Heart right ventricle (tissue), 16 donors: ENCODE data around the gene EDDM3A. TPM values are rescaled to one million over a fixed set of nuclear protein-coding genes. Genes with fewer than 3 reads are reported as not detected.

Source experiments
- ATAC-seq, 8 donors: fragments of 200-7000 bp; cut with Tn5 transposase; one replicate each; pipeline ENCODE4 v1.9.1; 2020; ENCODE audit warnings: mild to moderate bottlenecking in 8 of 8, moderate library complexity in 8 of 8, moderate number of reproducible peaks in 1 of 8
- DNase-seq, 2 donors: peaks; one replicate each; pipeline ENCODE4 v3.0.0-alpha.2; 2020
- H3K27ac ChIP-seq, 10 donors: fragments of 200-600 bp; sonication (generic) in 2 of 10; one replicate each; pipeline versions ENCODE4 v1.5.0 to v1.8.0; 2020 to 2022; ENCODE audit warnings: mild to moderate bottlenecking in 3 of 10
- H3K27me3 ChIP-seq, 7 donors: fragments of 200-600 bp; one replicate each; pipeline ENCODE4 v1.8.0; 2021 to 2022; ENCODE audit warnings: mild to moderate bottlenecking in 2 of 7
- H3K36me3 ChIP-seq, 9 donors: fragments of 200-600 bp; sonication (generic) in 1 of 9; one replicate each; pipeline versions ENCODE4 v1.5.0 to v1.8.0; 2020 to 2022; ENCODE audit warnings: mild to moderate bottlenecking in 2 of 9
- H3K4me1 ChIP-seq, 9 donors: fragments of 200-600 bp; sonication (generic) in 1 of 9; one replicate each; pipeline versions ENCODE4 v1.5.0 to v1.8.0; 2020 to 2022; ENCODE audit warnings: mild to moderate bottlenecking in 4 of 9
- H3K4me3 ChIP-seq, 10 donors: fragments of 200-600 bp; sonication (generic) in 2 of 10; one replicate each; pipeline versions ENCODE4 v1.5.0 to v1.8.0; 2020 to 2022; ENCODE audit warnings: mild to moderate bottlenecking in 7 of 10, moderate library complexity in 2 of 10
- H3K9me3 ChIP-seq, 11 donors: fragments of 200-600 bp in 10 of 11; sonication (generic) in 2 of 11; one replicate each; pipeline versions ENCODE4 v1.5.0 to v1.8.0; 2013 to 2022; ENCODE audit warnings: mild to moderate bottlenecking in 2 of 11, control low read depth in 1 of 11, moderate library complexity in 1 of 11
- CTCF ChIP-seq, 9 donors: fragments of 200-600 bp; sonication (generic) in 2 of 9; IDR thresholded peaks; one replicate each; pipeline versions ENCODE4 v1.5.0 to v1.8.0; 2021 to 2022; ENCODE audit warnings: antibody characterized with exemption in 9 of 9, mild to moderate bottlenecking in 5 of 9, moderate library complexity in 1 of 9
- WGBS, 2 donors: extraction: QIAGEN DNeasy Blood & Tissue Kit; methylation state at CpG; one replicate each; pipeline ENCODE4 v1.1.7; 2013; ENCODE audit warnings: inconsistent platforms in 1 of 2; 5-methylcytosine and 5-hydroxymethylcytosine counted together
- intact Hi-C, 10 donors: fragments of 100-400 bp; cut with DNase I; formaldehyde crosslinking; loops; one replicate each; pipeline versions ENCODE4 v1.11.1 to v1.14.2; 2022
- polyA plus RNA-seq, 2 donors: library from polyadenylated mRNA; stranded (reverse); fragments of 200-250 nt; gene quantifications; one replicate each; pipeline ENCODE4 v1.2.3, GENCODE V29; 2013
- total RNA-seq, 10 donors: library from RNA; stranded (reverse); fragmentation: NEBNext Ultra II Directional in 3 of 10; extraction: Animal tissue kit (Norgen Biotek cat#: 25700) in 3 of 10; gene quantifications; one replicate each; pipeline versions ENCODE4 v1.2.1 to v1.2.4, GENCODE V29; 2021 to 2023
- donor health status: Arrhythmogenic right ventricular cardiomyopathy.
- donor health status: ischemic (EF 13 %, LVEDD 7.1; RV severe dilation, severe dysfunction).
- donor health status: healthy with polysubstance abuse.
- donor health status: DM: no; HTN: yes; CAD: no.
- donor health status: DM: no; HTN: no; CAD: no.
- donor health status: ischemic (EF 25% LVEDD 6.9; RV normal size, moderate dysfunction).
- donor health status: ischemic (EF 25% LVEDD 5.7; RV mildly dilated, moderate dysfunction).
- donor health status: healthy.
- donor health status: DM: yes; HTN: yes; CAD: no.
- donor health status: Ischemic cardiomyopathy.
- donor health status: ischemic (EF 35%, LVEDD 5.7; RV mildly dilated, moderate dysfunction).
- donor health status: nonischemic (EF 11% LVEDD 7.7; RV severe dilation, severe dysfunction).
- donor health status: DM: yes; HTN: yes; CAD: no.
- donor health status: PGD.
- donor health status: ischemic (EF 29% LVEDD 5.4; RV normal size, mild dysfunction).
- donor health status: nonischemic (EF 23%, LVEDD 6.1; RV moderate dilation, normal function).

The EDDM3A gene
- total and polyA plus RNA-seq, 12 donors = not detected

- peaks cover 0 to 51% (median 21%) of the 10 kb centered on the region in 9 donors for H3K4me1 ChIP-seq
- WGBS, 2 donors = 31 to 32% methylated on average over 5 of the region's 5 CpGs
- intact Hi-C loops = no loop called here
- no peaks in the 10 kb centered on the region for H3K9me3 ChIP-seq
- DNase-seq (no peak), ATAC-seq (peak in 7 of 8 donors; percentile 23 to 74 (median 63))
- peak overlapping the region in 8 of 10 donors; percentile 9 to 92 (median 54) for H3K27ac ChIP-seq
- TF ChIP-seq CTCF (IDR thresholded peaks at IDR 0.05) = no peak
- peak overlapping the region in 7 of 10 donors; percentile 11 to 51 (median 33) for H3K4me3 ChIP-seq
- H3K27me3 ChIP-seq = no peaks in the 10 kb centered on the region
- no peaks in the 10 kb centered on the region for H3K36me3 ChIP-seq
Observed at GRCh38 chr14:20782280-20782890, 36.7 kb downstream of the EDDM3A start.

- H3K36me3 ChIP-seq = no peaks in the 10 kb centered on the region
- no peak for TF ChIP-seq CTCF (IDR thresholded peaks at IDR 0.05)
- peaks cover 0 to 47% (median 20%) of the 10 kb centered on the region in 9 donors for H3K4me1 ChIP-seq
- H3K4me3 ChIP-seq = no peak overlapping the region
- WGBS, 2 donors = 79 to 82% methylated on average over 4 of the region's 4 CpGs
- no peaks in the 10 kb centered on the region for H3K27me3 ChIP-seq
- H3K9me3 ChIP-seq = no peaks in the 10 kb centered on the region
- ATAC-seq (no peak), DNase-seq (no peak)
- intact Hi-C loops = no loop called here
- no peak overlapping the region for H3K27ac ChIP-seq
Observed at GRCh38 chr14:20787025-20787424, 41.3 kb downstream of the EDDM3A start.

GRCh38 chr14:20789230-20789813 lies 43.6 kb downstream of the EDDM3A start:
- ATAC-seq = peak in 5 of 8 donors; percentile 49 to 79 (median 58)
- no peaks in the 10 kb centered on the region for H3K9me3 ChIP-seq
- H3K27ac ChIP-seq = peak overlapping the region in 7 of 10 donors; percentile 20 to 70 (median 45)
- no peak for TF ChIP-seq CTCF (IDR thresholded peaks at IDR 0.05)
- intact Hi-C loops = no loop called here
- H3K36me3 ChIP-seq = no peaks in the 10 kb centered on the region
- H3K27me3 ChIP-seq = no peaks in the 10 kb centered on the region
- DNase-seq = peak in 1 of 2 donors; percentile 11
- H3K4me1 ChIP-seq = peaks cover 0 to 36% (median 11%) of the 10 kb centered on the region in 9 donors
- no peak overlapping the region for H3K4me3 ChIP-seq
- 44 to 61% methylated on average over 3 of the region's 3 CpGs for WGBS, 2 donors

- Histone ChIP-seq H3K36me3 (no peaks in the 10 kb centered on the region), H3K9me3 (no peaks in the 10 kb centered on the region), H3K4me1 (peaks cover 0 to 43% (median 11%) of the 10 kb centered on the region in 9 donors), H3K4me3 (no peak overlapping the region), H3K27ac (peak overlapping the region in 5 of 10 donors; percentile 2 to 70 (median 64)), H3K27me3 (no peaks in the 10 kb centered on the region)
- intact Hi-C loops = loop anchor here in 1 of 10 donors (1.0 kb wide), 1 partner anchor 27 kb away; no protein-coding TSS in a partner anchor
- TF ChIP-seq CTCF (IDR thresholded peaks at IDR 0.05) = no peak
- 83 to 88% methylated on average over 13 of the region's 13 CpGs for WGBS, 2 donors
- no peak for DNase-seq
- ATAC-seq = no peak
Observed at GRCh38 chr14:20790464-20791116, 44.9 kb downstream of the EDDM3A start.
